ENCODE results near the gene KRTAP10-9.
"Not testable (repeated sequence)": the region's sequence is repeated elsewhere in the genome, so short reads cannot be mapped to it uniquely, and the experiment has no call there.

KRTAP10-9 gene

DNA sequence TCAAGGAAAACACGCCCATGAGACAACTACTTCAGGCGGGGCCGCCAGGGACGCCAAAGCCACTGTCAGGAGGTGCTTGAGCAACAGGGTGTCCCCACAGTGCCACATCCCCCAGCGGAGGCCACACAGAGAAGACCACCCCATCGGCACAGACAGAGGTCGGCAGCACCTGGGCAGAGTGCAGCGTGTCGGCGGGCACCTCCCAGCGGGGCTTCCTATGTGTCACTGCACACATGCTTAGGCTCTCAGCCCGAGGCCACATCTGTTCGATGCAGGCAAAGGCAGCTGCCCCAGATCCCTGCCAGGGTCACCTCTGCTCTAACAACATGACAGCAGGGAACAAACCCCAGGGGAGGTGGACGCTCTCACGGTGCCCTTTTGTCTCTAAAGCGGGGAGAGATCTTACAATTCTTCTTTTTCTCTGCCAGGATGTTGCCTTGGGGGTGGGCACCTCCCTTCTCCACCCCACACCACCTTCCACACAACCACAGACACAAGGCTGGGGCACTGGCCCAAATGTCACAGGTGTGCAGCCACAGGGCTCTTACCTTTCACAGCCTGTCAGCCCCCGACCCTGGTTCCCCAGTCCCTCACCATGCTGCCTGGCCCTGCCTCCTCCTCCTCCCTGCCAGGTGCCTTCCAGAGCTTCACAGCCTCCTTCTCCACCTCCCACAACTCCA lies 10.8 kb upstream of the KRTAP10-9 start:
- no peak for DNase-seq

DNA sequence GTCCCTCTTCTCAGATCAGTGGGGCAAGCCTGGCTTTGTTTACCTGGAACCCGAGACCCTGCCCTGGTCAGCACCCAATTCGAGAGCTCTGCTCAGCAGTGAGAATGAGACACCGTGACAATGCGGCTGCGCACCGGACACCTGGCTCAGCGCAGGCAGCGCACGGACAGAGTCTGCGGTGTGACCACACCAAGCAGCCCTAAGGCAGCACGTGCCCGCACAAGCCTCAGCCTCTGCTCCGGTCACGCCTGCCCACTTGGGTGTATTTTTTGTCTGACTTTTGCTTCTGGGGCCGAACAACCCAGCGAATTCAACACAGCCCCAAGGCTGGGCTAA lies 10.3 kb upstream of the KRTAP10-9 start:
- DNase-seq, result no peak

DNA sequence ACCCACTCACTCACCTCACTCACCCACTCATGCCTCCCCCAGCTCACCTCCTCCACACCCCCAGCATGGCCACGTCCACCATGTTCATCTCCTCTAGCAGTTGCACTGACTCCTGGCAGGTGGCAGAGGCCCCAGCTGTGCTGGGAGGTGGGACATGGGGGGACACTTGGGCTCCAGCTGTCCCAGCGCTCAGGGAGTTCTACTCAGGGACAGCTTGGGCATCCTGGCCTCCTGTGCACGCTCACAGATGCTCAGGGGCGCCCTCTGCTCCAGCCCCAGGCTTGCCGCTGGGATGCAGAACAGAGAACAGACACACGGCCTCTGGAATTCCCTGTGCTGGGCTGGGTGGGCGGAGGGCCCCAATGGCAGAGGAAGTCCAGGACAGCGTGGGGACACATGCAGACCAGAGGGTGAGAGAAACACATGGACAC lies 9.8 kb upstream of the KRTAP10-9 start:
- no peak for DNase-seq

DNA sequence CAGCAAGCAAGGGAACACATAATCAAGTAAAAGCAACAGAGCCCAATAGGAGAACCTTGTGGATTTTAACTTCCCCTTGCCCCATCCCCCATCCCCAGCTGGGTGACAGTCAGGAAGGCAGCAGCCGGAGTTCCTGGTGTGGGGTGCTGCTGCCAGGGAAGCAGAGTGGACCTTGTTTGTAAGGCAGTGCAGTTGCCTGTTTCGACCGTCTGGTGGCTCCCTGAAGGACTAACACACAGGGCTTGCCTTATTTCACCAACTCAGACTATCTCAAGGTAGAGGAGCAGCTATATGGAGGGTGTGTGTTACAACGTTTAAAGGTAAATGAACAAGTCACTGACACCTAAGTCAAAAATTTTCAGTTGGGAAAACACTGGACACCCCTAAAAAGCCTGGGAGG lies 8.4 kb upstream of the KRTAP10-9 start:
- no peak for DNase-seq

DNA sequence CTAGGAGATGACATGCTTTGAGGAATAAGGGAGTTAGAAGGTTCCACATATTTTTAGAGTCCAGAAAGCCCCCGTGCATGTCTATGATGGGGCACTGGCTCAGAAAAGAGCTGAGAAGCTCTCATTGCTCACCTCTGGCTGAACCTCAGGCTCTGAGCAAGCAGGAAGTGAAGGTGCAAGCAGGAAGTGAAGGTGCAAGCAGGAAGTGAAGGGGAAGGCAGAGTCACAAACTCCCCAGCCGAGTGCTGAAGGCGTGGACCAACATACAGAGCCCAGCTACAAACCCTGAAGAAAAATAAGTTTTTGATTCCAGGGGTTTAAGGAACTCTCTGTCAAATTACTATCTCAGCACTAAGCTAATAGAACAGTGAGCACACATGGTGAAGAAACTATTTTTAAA lies 8.0 kb upstream of the KRTAP10-9 start:
- no peak for DNase-seq

DNA sequence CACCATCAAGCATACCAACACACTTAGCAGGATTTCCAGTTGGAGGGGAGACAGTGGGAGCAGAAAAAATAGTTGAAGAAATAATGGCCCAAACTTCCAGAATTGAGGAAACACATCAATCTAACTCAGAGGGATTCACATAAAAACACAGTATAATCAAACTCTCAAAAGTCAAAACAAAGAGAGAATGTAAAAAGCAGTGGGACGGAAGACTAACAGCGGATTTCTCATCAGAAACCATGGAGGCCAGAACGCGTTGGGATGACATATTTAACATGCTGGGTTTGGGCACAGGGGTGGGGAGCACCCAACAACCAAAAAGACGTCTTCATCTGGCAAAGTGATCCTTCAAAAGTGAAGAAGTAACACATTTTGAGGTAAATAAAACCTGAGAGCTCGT lies 7.0 kb upstream of the KRTAP10-9 start:
- DNase-seq, result no peak

DNA sequence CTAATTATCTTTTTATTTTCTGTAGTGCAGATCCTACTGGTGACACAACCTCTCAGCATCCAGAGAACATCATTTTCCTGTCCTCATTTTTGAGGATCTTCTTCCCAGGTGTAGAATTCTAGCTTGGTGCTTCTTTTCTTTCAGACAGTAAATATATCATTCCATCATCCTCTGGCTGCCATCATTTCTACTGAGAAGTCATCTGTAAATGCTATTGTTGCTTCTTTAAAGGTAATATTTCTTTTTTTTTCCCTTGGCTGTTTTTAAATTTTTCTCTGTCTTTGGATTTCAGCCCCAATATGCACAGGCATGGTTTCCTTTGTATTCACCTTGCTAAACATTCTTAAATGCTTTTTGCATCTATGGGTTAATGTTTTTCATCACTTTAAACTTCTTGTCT lies 3.3 kb upstream of the KRTAP10-9 start:
- no peak for DNase-seq

DNA sequence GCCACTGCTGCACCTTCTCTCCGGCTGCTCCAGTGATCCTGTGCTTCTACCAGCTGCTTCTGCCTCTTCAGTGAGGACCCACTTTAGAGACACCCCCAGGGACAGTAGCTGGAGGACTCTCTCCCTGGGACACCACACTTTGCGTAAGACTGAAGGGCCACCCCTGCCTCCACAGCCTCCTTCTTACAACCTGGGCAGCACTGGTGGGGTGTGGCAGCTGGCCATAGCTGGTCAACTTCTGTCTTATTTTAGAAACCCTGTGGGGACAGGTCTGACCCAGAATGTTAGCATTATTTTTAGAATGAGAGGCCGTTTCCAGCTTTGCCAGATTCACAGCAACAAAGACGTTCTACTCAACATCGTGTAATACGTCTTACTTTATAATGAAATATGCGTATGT lies 1.1 kb upstream of the KRTAP10-9 start:
- DNase-seq, result no peak

DNA sequence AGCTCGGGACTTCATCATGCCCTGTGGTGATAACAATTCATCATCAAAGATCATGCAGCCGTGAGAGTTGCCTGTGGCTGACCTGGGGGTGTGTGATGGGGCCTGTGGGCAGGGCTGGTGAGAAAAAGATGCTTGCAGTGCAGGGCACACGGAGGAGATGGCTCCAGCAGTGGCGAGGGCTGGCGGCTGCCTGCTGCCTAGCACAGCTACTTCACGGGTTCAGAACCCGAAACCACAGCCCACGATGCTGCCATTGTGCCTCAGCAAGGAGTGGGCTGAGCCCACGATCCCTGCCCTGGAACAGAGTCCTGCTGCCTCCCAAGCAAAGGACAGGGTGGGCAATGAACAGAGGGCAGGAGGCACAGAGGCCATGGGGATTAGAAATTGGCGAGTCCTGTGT lies 631 bp upstream of the KRTAP10-9 start:
- no peak for DNase-seq

DNA sequence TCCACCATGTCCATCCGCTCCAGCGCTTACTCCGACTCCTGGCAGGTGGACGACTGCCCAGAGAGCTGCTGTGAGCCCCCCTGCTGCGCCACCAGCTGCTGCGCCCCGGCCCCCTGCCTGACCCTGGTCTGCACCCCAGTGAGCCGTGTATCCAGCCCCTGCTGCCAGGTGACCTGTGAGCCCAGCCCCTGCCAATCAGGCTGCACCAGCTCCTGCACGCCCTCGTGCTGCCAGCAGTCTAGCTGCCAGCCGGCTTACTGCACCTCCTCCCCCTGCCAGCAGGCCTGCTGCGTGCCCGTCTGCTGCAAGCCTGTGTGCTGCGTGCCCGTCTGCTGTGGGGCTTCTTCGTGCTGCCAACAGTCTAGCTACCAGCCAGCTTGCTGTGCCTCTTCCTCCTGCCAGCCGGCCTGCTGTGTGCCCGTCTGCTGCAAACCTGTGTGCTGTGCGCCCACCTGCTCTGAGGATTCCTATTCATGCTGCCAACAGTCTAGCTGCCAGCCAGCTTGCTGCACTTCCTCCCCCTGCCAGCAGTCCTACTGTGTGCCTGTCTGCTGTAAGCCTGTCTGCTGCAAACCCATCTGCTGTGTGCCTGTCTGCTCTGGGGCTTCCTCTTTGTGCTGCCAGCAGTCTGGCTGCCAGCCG lies 409 bp downstream of the KRTAP10-9 start:
- not testable (repeated sequence) for DNase-seq

DNA sequence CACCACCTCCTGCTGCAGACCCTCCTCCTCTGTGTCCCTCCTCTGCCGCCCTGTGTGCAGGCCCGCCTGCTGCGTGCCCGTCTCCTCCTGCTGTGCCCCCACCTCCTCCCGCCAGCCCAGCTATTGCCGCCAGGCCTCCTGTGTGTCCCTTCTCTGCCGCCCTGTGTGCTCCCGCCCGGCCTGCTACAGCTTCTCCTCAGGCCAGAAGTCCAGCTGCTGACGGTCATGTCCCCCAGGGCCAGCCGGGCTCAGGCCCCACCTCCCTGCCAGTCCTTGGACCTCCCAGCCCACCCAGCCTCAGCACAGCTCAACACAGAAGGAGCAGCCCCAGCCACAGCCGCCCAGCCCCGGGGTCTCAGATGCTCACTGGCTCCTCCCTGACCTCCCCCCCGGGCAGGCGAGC lies 939 bp downstream of the KRTAP10-9 start:
- DNase-seq, result not testable (repeated sequence)

DNA sequence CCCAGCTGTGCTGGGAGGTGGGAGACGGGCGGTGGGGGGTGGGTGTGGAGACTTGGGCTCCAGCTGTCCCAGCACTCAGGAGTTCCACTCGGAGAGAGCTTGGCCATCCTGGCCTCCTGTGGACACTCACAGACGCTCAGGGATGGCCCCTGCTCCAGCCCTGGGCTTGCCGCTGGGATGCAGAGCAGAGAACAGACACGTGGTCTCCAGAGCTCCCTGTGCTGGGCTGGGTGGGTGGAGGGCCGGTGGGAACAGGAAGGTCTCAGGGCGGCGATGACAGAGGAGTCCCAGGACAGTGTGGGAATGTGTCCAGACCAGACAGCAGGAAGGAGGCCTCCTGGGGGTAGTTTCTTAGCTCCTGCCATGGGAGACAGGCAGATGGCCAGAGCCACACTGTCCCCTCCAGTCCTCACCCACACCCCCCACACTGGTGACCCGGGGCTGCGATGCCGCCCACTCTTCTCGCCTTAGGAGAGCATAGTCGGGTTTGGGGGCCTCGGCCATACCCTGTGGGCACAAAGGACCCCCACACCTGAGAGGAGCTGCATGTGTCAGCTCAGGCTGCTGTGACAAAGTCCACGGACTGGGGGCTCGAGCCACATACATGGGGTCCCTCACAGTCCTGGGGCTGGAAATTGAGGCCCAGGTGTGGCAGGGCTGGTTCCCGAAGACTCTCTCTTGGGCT lies 2.0 kb downstream of the KRTAP10-9 start:
- DNase-seq, result no peak

DNA sequence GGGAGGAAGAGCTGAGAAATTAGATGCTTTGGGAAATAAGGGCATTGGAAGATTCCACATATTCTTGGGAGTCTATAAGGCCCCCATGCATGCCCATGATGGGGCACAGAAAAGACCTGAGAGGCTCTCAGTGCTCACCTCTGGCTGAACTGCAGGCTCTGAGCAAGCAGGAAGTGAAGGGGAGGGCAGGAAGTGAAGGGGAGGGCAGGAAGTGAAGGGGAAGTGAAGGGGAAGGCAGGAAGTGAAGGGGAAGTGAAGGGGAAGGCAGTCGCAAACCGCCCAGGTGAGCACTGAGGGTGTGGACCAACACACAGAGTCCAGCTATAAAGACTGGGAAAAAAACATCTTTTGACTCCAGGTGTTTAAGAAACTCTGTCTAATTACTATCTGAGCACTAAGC lies 3.5 kb downstream of the KRTAP10-9 start:
- no peak for DNase-seq

DNA sequence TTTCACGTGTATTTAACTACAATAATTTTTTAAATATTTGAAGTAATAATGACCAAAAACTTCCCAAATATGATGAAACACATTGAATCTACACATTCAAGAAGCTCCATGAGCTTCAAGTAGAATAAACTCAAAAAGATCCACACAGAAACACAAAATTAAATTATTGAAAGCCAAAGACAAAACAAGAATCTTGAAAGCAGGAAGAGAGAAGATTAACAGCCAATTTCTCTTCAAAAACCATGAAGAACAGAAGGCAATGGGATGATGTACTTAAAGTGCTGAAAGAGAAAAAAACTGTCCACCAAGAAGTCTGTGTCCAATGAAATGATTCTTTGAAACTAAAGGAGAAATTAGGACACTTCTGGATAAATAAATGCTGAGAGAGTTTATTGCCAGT lies 5.2 kb downstream of the KRTAP10-9 start:
- no peak for DNase-seq

DNA sequence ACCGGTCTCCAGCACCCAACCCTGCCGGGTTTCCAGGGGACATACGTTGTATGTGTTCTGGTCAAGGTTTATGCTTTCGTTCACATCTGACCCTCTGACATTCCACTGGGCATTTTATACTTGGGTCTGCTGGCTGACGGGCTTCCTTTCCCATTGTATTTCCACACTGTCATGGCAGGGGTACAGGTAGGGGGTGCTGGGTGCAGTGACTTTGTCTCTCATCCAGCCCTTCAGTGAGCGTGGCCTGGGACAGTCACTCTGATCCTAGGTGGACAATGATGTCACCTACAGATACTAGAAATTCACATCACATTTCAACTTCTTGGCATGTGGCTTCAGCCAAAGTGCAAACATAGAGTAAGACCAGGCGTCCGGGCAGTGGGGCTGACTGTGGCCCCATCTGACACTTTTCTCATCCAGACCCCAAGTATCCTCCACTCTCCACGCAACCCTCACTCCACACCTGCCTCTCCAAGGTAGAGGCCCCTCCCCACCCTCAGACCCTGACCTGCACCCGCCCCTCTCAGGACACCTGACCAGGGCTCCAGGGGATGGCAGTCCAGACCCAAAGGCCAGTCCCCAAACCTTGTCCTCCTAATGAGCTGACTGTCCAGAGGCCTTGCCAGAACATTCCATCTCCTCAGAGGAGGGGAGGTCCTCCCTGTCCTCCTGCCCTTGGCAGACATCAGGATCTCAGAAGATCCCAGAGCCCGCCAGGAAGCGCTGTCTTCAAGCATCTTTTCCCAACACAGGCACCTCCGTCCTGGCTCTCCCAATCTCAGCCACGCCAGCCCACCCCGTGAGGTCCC lies 9.5 kb downstream of the KRTAP10-9 start:
- no peak for DNase-seq

DNA sequence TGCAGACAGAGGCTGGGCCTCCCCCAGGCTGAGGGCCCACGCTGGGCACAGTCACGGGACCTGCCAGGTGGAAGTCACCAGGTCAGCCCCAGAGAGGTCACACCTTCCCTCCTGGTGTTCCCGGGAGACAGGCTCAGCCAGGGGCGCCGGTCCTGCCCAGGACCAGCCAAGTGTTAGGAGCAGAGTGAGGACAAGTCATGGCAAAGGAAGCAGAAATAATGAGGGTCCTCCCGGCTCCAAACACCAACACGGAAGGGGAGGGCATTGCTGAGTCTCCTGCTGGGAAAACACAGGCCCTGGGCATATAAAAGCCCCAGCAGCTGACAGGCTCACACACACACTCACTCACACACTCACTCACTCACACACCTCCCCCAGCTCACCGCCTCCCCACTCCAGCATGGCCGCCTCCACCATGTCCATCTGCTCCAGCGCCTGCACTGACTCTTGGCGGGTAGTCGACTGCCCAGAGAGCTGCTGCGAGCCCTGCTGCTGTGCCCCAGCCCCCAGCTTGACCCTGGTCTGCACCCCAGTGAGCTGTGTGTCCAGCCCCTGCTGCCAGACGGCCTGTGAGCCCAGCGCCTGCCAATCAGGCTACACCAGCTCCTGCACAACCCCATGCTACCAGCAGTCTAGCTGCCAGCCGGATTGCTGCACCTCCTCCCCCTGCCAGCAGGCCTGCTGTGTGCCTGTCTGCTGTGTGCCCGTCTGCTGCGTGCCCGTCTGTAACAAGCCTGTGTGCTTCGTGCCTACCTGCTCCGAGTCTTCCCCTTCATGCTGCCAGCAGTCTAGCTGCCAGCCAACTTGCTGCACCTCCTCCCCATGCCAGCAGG lies 10.3 kb downstream of the KRTAP10-9 start, which contains the start of gene KRTAP10-10:
KRTAP10-10 (plus strand) TSS at position 339 of the 833 bp plus-strand sequence; CDS start at position 401, 62 bp downstream.
- no peak for DNase-seq

DNA sequence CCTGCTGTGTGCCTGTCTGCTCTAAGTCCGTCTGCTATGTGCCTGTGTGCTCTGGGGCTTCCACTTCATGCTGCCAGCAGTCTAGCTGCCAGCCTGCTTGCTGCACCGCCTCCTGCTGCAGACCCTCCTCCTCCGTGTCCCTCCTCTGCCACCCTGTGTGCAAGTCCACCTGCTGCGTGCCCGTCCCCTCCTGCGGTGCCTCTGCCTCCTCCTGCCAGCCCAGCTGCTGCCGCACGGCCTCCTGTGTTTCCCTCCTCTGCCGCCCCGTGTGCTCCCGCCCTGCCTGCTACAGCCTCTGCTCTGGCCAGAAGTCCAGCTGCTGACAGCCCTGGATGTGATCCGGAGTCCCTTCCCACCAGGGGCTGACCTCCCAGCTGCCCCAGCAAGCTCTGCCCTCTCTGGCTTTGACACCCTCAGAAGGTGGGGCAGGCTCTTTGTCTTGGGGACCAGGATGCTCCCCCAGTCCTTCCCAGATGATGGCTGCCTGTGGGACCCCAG lies 11.0 kb downstream of the KRTAP10-9 start:
- not testable (repeated sequence) for DNase-seq

DNA sequence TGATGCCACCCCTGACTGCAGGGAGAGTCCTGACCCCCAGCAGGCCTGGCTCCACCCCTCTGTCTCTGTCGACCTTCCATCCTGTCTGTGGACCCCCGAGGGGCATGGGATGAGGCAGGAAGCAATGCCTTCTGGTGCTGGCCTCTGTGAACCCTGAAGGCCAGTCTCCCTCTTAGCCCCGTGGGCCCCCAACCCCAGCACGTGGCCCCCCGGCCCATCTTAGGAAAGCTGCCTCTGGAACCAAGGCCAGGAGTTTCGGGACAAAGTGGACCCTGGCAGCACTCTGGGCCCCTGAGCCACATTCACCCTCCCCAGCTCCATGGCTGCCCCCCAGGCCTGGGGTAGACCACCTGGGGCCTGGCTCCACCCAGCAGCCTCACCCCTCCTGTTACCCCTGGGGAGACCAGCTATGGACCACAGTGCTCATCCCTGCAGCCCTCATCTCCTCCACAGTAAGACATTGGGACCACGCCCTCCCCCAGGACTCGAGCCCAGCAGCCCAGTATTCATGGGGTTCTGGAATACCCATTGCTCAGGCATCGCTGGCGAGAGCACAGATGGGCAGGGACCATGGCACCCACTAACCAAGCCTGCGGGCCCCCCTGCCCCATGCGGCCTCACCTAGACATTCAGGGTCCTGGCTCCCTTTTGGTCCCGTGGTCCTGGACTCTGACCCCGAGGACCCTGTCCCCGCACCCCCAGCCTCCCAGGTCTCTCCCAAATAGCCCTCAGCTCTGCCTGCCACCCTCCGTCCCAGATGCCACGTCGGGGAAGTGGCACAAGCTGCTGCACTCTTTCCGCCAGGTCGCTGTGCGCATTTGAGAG lies 11.8 kb downstream of the KRTAP10-9 start:
- not testable (repeated sequence) for DNase-seq

DNA sequence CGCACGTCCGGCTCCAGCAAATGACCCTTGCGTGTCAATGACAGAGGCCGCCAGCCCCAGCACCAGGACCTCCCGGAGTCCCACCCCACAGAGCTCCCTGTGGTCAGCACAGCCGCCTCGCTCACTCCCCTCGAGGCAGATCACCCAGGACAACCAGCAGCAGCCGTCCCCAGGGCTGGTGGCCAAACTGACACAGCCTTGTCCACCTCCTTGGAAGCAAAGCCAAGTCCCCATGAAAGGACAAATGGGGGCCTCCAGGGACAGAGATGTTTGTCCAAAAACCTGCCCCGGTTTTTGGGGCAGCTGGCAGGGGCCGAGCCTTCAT lies 12.4 kb downstream of the KRTAP10-9 start:
- no peak for DNase-seq

DNA sequence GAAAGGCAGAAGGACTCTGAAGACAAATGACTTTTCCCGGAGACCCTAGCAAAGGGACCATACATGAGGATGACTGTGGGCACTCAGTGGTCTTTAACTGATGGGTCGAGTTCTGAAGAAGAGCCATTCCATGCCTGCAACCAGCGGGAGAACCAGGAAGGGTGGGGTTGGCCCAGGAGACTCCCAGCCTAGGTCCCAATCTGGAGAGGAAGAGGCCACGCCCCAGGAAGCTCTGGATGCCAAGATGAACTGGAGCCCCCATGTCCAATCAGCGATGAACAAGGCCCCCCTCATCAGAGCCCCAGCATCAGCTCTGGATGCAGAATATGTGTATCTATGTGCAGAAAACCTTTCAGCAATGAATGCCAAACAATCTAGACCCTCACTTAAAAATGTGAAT lies 13.9 kb downstream of the KRTAP10-9 start:
- no peak for DNase-seq

DNA sequence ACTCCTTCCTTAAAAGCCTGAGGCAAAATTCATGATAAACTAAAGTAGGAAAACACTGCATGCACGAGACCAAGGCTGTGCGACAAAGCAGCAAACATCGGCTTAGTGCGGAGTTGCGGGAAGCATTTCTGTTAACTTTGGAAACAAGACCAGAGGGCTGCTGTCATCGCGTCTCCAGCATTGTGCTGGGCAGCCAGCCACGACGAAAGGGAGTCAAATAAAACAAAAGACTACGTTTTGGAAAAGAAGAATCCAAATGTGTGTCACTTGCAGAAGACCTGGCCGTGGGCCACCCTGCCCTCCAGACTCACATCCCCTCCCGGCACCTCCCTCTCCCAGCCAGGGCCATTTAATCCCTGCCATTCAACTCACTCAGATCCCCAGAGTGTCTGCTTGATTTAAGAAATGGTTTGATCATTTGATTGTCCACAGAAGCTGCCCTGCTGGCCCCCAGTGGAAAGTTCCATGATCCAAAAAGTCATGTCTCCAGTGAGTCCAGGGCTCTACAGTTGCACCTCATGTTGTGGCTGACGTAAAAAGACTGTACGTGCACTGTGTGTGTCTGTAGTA lies 16.9 kb downstream of the KRTAP10-9 start:
- DNase-seq, result no peak

Data from KG1 (cell line).